Skeletal muscle satellite cell (primary cell): ENCODE results near the gene FCGBP. TPM values are rescaled to one million over a fixed set of nuclear protein-coding genes. Genes with fewer than 3 reads are reported as not detected.

Source experiments
- H3K27me3 ChIP-seq: 2 replicates; pipeline ENCODE4 v1.7.0; 2013; ENCODE audit warnings: low read length; ENCODE audit not compliant: control insufficient read depth, insufficient read depth
- H3K36me3 ChIP-seq: 2 replicates; pipeline ENCODE4 v1.7.0; 2013; ENCODE audit warnings: mild to moderate bottlenecking, control low read depth, low read length; ENCODE audit not compliant: insufficient read depth
- H3K4me1 ChIP-seq: 2 replicates; pipeline ENCODE4 v1.7.0; 2013; ENCODE audit warnings: low read length; ENCODE audit not compliant: control insufficient read depth, insufficient read depth
- H3K4me2 ChIP-seq: 2 replicates; pipeline ENCODE4 v1.7.0; 2013; ENCODE audit warnings: mild to moderate bottlenecking, low read length
- H3K4me3 ChIP-seq: 2 replicates; pipeline ENCODE4 v1.7.0; 2013; ENCODE audit warnings: low read length
- H3K9ac ChIP-seq: 2 replicates; pipeline ENCODE4 v1.7.0; 2013; ENCODE audit warnings: mild to moderate bottlenecking, low read depth, low read length, moderate library complexity
- H3K9me3 ChIP-seq: replicated peaks from 2 replicates; pipeline ENCODE4 v1.7.0; 2013; ENCODE audit warnings: mild to moderate bottlenecking, control low read depth, low read length
- total RNA-seq: library from RNA; depleted of rRNA; stranded (reverse); fragments of >200 nt; gene quantifications from 2 replicates; pipeline ENCODE4 v1.2.3, GENCODE V29; 2012; rRNA removed

The FCGBP gene
- under 0.01 and 0.44 TPM in 2 replicates for total RNA-seq

GRCh38 chr19:39934584-39935363 lies at the start of gene FCGBP:
Gene FCGBP, minus strand, starts transcription at chr19:39934634.
- Histone ChIP-seq H3K27me3 (no peaks in the 10 kb centered on the region), H3K4me1 (no peaks in the 10 kb centered on the region), H3K36me3 (no peaks in the 10 kb centered on the region), H3K4me3 (no peak within 1 kb of the TSS), H3K4me2 (no peak within 1 kb of the TSS), H3K9me3 (no peaks in the 10 kb centered on the region), H3K9ac (no peak within 1 kb of the TSS)

- Histone ChIP-seq H3K4me2 (no peak overlapping the region), H3K9ac (no peak overlapping the region), H3K4me1 (no peaks in the 10 kb centered on the region), H3K9me3 (peaks cover 3% of the 10 kb centered on the region), H3K36me3 (peaks cover 49% of the 10 kb centered on the region), H3K27me3 (no peaks in the 10 kb centered on the region), H3K4me3 (no peak overlapping the region)
Observed at GRCh38 chr19:39983695-39984300, 49.4 kb upstream of the FCGBP start.

- no peak overlapping the region for H3K4me3 ChIP-seq
Observed at GRCh38 chr19:39982883-39983282, 48.4 kb upstream of the FCGBP start.

GRCh38 chr19:39974377-39975155 lies 40.1 kb upstream of the FCGBP start:
- Histone ChIP-seq H3K27me3 (no peaks in the 10 kb centered on the region), H3K4me1 (peaks cover 13% of the 10 kb centered on the region), H3K36me3 (peaks cover 58% of the 10 kb centered on the region), H3K4me3 (no peak overlapping the region), H3K9me3 (no peaks in the 10 kb centered on the region), H3K9ac (no peak overlapping the region), H3K4me2 (no peak overlapping the region)

More at GRCh38 chr19:39982883-39983282, 48.4 kb upstream of the FCGBP start:
- Histone ChIP-seq H3K9me3 (peaks cover 3% of the 10 kb centered on the region), H3K4me1 (no peaks in the 10 kb centered on the region), H3K27me3 (no peaks in the 10 kb centered on the region), H3K9ac (no peak overlapping the region), H3K4me2 (no peak overlapping the region), H3K36me3 (peaks cover 58% of the 10 kb centered on the region)

GRCh38 chr19:39971380-39972035 lies 37.1 kb upstream of the FCGBP start:
- Histone ChIP-seq H3K9me3 (no peaks in the 10 kb centered on the region), H3K9ac (peak overlapping the region; percentile 94), H3K36me3 (peaks cover 33% of the 10 kb centered on the region), H3K4me2 (peak overlapping the region; percentile 91), H3K4me1 (peaks cover 19% of the 10 kb centered on the region), H3K4me3 (peak overlapping the region; percentile 82), H3K27me3 (no peaks in the 10 kb centered on the region)

DNA sequence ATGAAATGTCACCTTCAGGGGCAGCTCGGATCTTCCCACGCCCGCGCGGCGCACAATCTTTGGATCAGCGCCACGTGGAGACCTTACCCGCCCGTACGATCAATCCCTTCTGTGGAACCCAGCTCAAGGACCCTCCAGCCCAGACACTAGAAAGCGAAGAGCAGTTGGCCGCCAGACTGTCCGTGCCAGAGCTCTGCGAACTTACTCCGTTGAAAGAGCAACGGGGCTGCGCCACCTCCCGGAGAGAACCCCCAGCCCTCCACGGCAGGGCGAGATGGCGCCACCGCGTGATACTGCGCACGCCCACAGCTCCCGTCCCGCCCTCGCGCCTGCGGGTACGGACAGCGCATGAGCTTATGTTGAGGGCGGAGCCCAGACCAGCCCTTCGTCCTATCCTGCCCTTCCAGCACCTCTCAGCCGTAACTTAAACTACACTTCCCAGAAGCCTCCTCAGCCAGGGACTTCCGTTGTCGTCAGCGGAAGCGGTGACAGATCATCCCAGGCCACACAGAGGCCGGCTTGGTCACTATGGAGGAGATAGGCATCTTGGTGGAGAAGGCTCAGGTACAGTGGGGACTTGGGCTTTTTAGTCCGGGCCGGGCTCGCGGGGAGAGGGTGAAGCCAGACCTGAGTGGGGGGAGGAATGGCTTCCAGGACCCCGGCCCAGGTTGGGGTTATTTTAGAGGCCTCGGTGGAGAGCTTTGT lies 36.4 kb upstream of the FCGBP start, which contains the start of gene PSMC4:
TSS of gene PSMC4 (plus strand) at position 491 of the 705 bp plus-strand sequence. CDS start at position 529, 38 bp downstream.
- Histone ChIP-seq H3K27me3 (no peaks in the 10 kb centered on the region), H3K9ac (peak within 1 kb of the TSS; percentile 94), H3K36me3 (peaks cover 33% of the 10 kb centered on the region), H3K4me3 (peak within 1 kb of the TSS; percentile 82), H3K9me3 (no peaks in the 10 kb centered on the region), H3K4me1 (peaks cover 19% of the 10 kb centered on the region), H3K4me2 (peak within 1 kb of the TSS; percentile 91)

DNA sequence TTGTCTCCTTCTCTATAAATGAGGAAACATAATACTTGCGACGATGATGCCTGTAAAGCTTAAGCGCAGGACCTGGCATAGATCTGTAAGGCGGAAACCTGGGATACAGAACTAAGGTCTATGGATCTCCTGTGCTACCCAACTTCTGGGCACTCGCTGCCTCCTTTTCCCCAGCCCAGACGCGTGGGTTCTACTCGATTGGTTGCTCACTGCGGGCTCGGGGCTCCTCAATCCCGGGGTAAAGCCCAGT lies 35.9 kb upstream of the FCGBP start:
- Histone ChIP-seq H3K4me1 (peaks cover 19% of the 10 kb centered on the region), H3K9me3 (no peaks in the 10 kb centered on the region), H3K9ac (peak overlapping the region; percentile 85), H3K4me2 (peak overlapping the region; percentile 85), H3K4me3 (peak overlapping the region; percentile 80), H3K36me3 (peaks cover 29% of the 10 kb centered on the region), H3K27me3 (no peaks in the 10 kb centered on the region)

- H3K4me2 ChIP-seq: peak overlapping the region; percentile 85
- peaks cover 19% of the 10 kb centered on the region for H3K4me1 ChIP-seq
- H3K27me3 ChIP-seq: no peaks in the 10 kb centered on the region
- H3K4me3 ChIP-seq: peak overlapping the region; percentile 80
- H3K36me3 ChIP-seq: peaks cover 24% of the 10 kb centered on the region
- H3K9ac ChIP-seq: peak overlapping the region; percentile 85
- no peaks in the 10 kb centered on the region for H3K9me3 ChIP-seq
Observed at GRCh38 chr19:39969681-39970424, 35.4 kb upstream of the FCGBP start.

DNA sequence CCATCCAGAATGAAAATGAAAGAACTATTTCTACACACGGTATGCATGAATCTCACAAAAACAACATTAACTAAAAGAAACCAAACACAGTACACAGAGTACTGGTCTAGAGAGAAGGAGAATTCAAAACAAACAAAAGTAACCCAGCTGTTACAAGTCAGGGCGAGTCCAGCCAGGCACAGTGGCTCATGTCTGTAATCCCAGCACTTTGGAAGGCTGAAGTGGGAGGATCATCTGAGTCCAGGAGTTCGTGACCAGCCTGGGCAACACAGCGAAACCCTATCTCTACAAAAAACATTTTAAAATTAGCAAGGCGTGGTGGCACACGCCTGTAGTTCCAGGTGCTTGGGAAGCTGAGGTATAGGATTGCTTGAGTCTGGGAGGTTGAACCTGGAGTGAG lies 34.8 kb upstream of the FCGBP start:
- Histone ChIP-seq H3K4me2 (peak overlapping the region; percentile 85), H3K4me3 (no peak overlapping the region), H3K27me3 (no peaks in the 10 kb centered on the region), H3K36me3 (peaks cover 18% of the 10 kb centered on the region), H3K9ac (peak overlapping the region; percentile 85), H3K9me3 (no peaks in the 10 kb centered on the region), H3K4me1 (peaks cover 19% of the 10 kb centered on the region)

DNA sequence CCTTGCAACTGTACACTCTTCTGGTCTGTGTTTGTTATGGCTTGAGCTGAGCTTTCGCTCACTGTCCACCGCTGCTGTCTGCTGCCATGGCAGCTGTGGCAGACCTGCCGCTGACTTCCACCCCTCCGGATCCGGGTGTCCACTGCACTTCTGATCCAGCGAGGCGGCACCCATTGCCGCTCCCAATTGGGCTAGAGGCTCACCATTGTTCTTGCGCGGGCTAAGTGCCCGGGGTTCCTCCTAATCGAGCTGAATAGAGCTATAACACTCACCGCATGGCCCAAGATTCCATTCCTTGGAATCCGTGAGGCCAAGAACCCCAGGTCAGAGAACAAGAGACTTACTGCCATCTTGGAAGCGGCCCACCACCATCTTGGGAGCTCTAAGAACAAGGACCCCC lies 34.4 kb upstream of the FCGBP start:
- peaks cover 14% of the 10 kb centered on the region for H3K36me3 ChIP-seq
- H3K4me2 ChIP-seq: peak overlapping the region; percentile 85
- H3K9ac ChIP-seq: no peak overlapping the region
- H3K4me1 ChIP-seq: peaks cover 19% of the 10 kb centered on the region
- no peak overlapping the region for H3K4me3 ChIP-seq
- no peaks in the 10 kb centered on the region for H3K27me3 ChIP-seq
- no peaks in the 10 kb centered on the region for H3K9me3 ChIP-seq
